Hepatocyte (in vitro differentiated cells): ENCODE measurements around the gene EYS. TPM values are rescaled to one million over a fixed set of nuclear protein-coding genes. Genes with fewer than 3 reads are reported as not detected.

ENCODE experiments used
- DNase-seq: peaks from one replicate; pipeline ENCODE4 v3.0.0-alpha.2; 2016; ENCODE audit warnings: low spot score
- H2AFZ ChIP-seq: fragments of 200-600 bp; sonication (generic); 2 replicates; pipeline ENCODE4 v1.6.0; 2016; ENCODE audit warnings: antibody characterized with exemption, mild to moderate bottlenecking
- H3K27ac ChIP-seq: fragments of 200-600 bp; sonication (generic); 2 replicates; pipeline ENCODE4 v1.5.1; 2016; ENCODE audit warnings: mild to moderate bottlenecking
- H3K27me3 ChIP-seq: fragments of 200-600 bp; sonication (generic); 2 replicates; pipeline ENCODE4 v1.6.1; 2016
- H3K36me3 ChIP-seq: fragments of 200-600 bp; sonication (generic); replicated peaks from 2 replicates; pipeline ENCODE4 v1.5.1; 2016; ENCODE audit warnings: low read depth; ENCODE audit not compliant: insufficient read depth
- H3K4me1 ChIP-seq: fragments of 200-600 bp; sonication (generic); 2 replicates; pipeline ENCODE4 v1.5.1; 2016; ENCODE audit warnings: mild to moderate bottlenecking, moderate library complexity; ENCODE audit not compliant: insufficient read depth
- H3K4me2 ChIP-seq: fragments of 200-600 bp; sonication (generic); 2 replicates; pipeline ENCODE4 v1.6.0; 2016
- H3K4me3 ChIP-seq: fragments of 200-600 bp; sonication (generic); 2 replicates; pipeline ENCODE4 v1.5.1; 2016; ENCODE audit warnings: mild to moderate bottlenecking
- H3K79me2 ChIP-seq: fragments of 200-600 bp; sonication (generic); 2 replicates; pipeline ENCODE4 v1.6.0; 2017; ENCODE audit warnings: mild to moderate bottlenecking
- H3K9me2 ChIP-seq: fragments of 200-600 bp; sonication (generic); replicated peaks from 2 replicates; pipeline ENCODE4 v1.6.0; 2017; ENCODE audit warnings: mild to moderate bottlenecking; ENCODE audit not compliant: insufficient read depth
- H3K9me3 ChIP-seq: fragments of 200-600 bp; sonication (generic); 2 replicates; pipeline ENCODE4 v1.5.1; 2016; ENCODE audit warnings: low read depth, mild to moderate bottlenecking
- H4K20me1 ChIP-seq: fragments of 200-600 bp; sonication (generic); 2 replicates; pipeline ENCODE4 v1.6.0; 2016; ENCODE audit warnings: mild to moderate bottlenecking; ENCODE audit not compliant: insufficient read depth, poor library complexity, severe bottlenecking
- CTCF ChIP-seq: fragments of 200-600 bp; sonication (generic); IDR thresholded peaks from 2 replicates; pipeline ENCODE4 v1.5.1; 2016; ENCODE audit warnings: antibody characterized with exemption, mild to moderate bottlenecking; ENCODE audit not compliant: poor library complexity
- EZH2 ChIP-seq: fragments of 200-600 bp; sonication (generic); IDR thresholded peaks from 2 replicates; pipeline ENCODE4 v1.6.1; 2016; ENCODE audit warnings: antibody characterized with exemption, mild to moderate bottlenecking, borderline replicate concordance
- EZH2phosphoT487 ChIP-seq: fragments of 200-600 bp; sonication (generic); IDR thresholded peaks from one replicate; pipeline ENCODE4 v1.6.1; 2018; ENCODE audit warnings: antibody characterized with exemption, mild to moderate bottlenecking, low read depth, moderate library complexity; ENCODE audit not compliant: unreplicated experiment, severe bottlenecking
- WGBS: methylation state at CpG from one replicate; pipeline ENCODE4 v1.1.6; 2016; ENCODE audit warnings: low lambda C conversion rate; ENCODE audit errors: missing lambda C conversion rate; 5-methylcytosine and 5-hydroxymethylcytosine counted together
- polyA plus RNA-seq: library from polyadenylated mRNA; unstranded; fragments of >200 nt; fragmentation: Nextera tagmentation; extraction: Ambion mirVana; gene quantifications from 2 replicates; pipeline ENCODE4 v1.2.1, GENCODE V29; 2016
- total RNA-seq: library from RNA; depleted of rRNA; stranded (reverse); fragments of >200 nt; gene quantifications from 2 replicates; pipeline ENCODE4 v1.2.3, GENCODE V29; 2014

Gene EYS
- total and polyA plus RNA-seq, 2 experiments from 2014 or later, result 0.57 to 0.68 TPM

- no peak for DNase-seq
- no peak for TF ChIP-seq EZH2phosphoT487
- no peak for TF ChIP-seq EZH2
- TF ChIP-seq CTCF, result no peak
- Histone ChIP-seq H3K27ac (no peak overlapping the region), H3K36me3 (no peaks in the 10 kb centered on the region), H3K4me2 (no peak overlapping the region), H3K27me3 (no peaks in the 10 kb centered on the region), H3K9me3 (no peaks in the 10 kb centered on the region), H3K9me2 (no peaks in the 10 kb centered on the region), H2AFZ (no peak overlapping the region), H3K4me3 (no peak overlapping the region), H3K4me1 (no peaks in the 10 kb centered on the region), H4K20me1 (no peaks in the 10 kb centered on the region), H3K79me2 (no peaks in the 10 kb centered on the region)
These were observed 38.9 kb downstream of the EYS start for GRCh38 chr6:65667916-65668656.

DNA sequence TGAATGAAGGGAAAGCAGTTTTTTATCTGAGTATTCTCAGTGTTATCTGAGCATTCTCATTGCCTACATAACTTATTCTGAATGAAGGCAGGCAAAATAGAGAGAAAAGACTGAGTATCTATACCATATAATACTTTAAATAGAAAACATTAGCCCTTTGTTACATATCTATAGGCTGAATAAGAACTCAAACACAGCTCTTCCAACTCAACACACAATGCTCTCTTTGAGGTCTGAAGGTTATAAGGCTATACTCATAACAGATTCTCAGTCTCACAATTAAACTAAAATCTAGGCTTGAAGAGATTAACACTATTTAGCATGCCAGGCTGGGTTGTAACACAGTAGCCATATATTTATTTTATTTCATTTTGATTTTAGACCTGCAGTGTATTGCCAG is 56.9 kb downstream of the EYS start:
- no peak for DNase-seq
- no peaks in the 10 kb centered on the region for H3K36me3 ChIP-seq
- no peaks in the 10 kb centered on the region for H3K4me1 ChIP-seq
- no peaks in the 10 kb centered on the region for H3K9me3 ChIP-seq
- H3K9me2 ChIP-seq, result no peaks in the 10 kb centered on the region
- no peaks in the 10 kb centered on the region for H4K20me1 ChIP-seq
- no peaks in the 10 kb centered on the region for H3K79me2 ChIP-seq
- no peak overlapping the region for H3K4me3 ChIP-seq
- H2AFZ ChIP-seq, result no peak overlapping the region
- no peaks in the 10 kb centered on the region for H3K27me3 ChIP-seq
- H3K4me2 ChIP-seq, result no peak overlapping the region
- TF ChIP-seq EZH2 (no peak), EZH2phosphoT487 (no peak), CTCF (no peak)
- H3K27ac ChIP-seq, result no peak overlapping the region

DNA sequence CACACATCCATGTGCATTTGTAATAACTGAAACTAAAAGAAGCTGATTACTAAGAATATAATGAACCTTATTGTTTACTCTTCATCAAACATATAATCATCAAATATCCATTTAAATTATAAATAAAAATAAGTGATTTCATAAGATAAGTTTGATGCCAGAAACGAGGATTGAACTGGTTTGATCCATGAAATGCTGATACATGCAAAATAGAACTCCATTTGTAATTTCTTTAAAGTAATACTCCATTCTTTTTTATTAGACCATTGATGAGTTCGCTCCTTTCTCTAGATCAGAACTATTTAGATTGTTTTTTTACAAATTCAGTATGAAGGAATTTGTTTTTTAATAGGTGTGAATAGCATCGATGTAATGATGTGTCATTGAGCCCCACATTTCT is 57.6 kb downstream of the EYS start:
- no peaks in the 10 kb centered on the region for H3K9me2 ChIP-seq
- H3K4me3 ChIP-seq, result no peak overlapping the region
- H3K27ac ChIP-seq, result no peak overlapping the region
- 85% methylated on average over 3 of the region's 3 CpGs for WGBS
- H3K27me3 ChIP-seq, result no peaks in the 10 kb centered on the region
- no peak for DNase-seq
- no peak overlapping the region for H3K4me2 ChIP-seq
- H3K4me1 ChIP-seq, result no peaks in the 10 kb centered on the region
- H3K36me3 ChIP-seq, result no peaks in the 10 kb centered on the region
- TF ChIP-seq CTCF (no peak), EZH2 (no peak), EZH2phosphoT487 (no peak)
- H2AFZ ChIP-seq, result no peak overlapping the region
- no peaks in the 10 kb centered on the region for H3K9me3 ChIP-seq
- no peaks in the 10 kb centered on the region for H4K20me1 ChIP-seq
- no peaks in the 10 kb centered on the region for H3K79me2 ChIP-seq

- no peaks in the 10 kb centered on the region for H4K20me1 ChIP-seq
- H3K27ac ChIP-seq, result no peak overlapping the region
- H3K9me3 ChIP-seq, result no peaks in the 10 kb centered on the region
- H3K9me2 ChIP-seq, result no peaks in the 10 kb centered on the region
- no peaks in the 10 kb centered on the region for H3K36me3 ChIP-seq
- TF ChIP-seq EZH2 (no peak), EZH2phosphoT487 (no peak), CTCF (no peak)
- no peak overlapping the region for H3K4me2 ChIP-seq
- no peak overlapping the region for H2AFZ ChIP-seq
- no peaks in the 10 kb centered on the region for H3K27me3 ChIP-seq
- no peaks in the 10 kb centered on the region for H3K4me1 ChIP-seq
- H3K4me3 ChIP-seq, result no peak overlapping the region
- 76% methylated on average over 3 of the region's 3 CpGs for WGBS
- DNase-seq, result no peak
- no peaks in the 10 kb centered on the region for H3K79me2 ChIP-seq
These were observed 60.5 kb downstream of the EYS start for GRCh38 chr6:65646544-65646943.
